MM.1S (cell line): ENCODE data around the gene UNC5A.

Experiments
- DNase-seq: peaks from one replicate; pipeline ENCODE4 v3.0.0-alpha.2; 2015
- H2AFZ ChIP-seq: fragments of 300-600 bp; sonication (generic); 2 replicates; pipeline ENCODE4 v1.6.0; 2016; ENCODE audit warnings: antibody characterized with exemption, low read length
- H3F3A ChIP-seq: fragments of 300-600 bp; sonication (generic); 2 replicates; pipeline ENCODE4 v1.6.1; 2016; ENCODE audit warnings: mild to moderate bottlenecking, antibody characterized with exemption, low read length, moderate library complexity, mixed read lengths; ENCODE audit not compliant: insufficient read depth
- H3K27ac ChIP-seq: fragments of 300-600 bp; sonication (generic); 2 replicates; pipeline ENCODE4 v1.5.1; 2016; ENCODE audit warnings: mild to moderate bottlenecking, low read length
- H3K27me3 ChIP-seq: fragments of 300-600 bp; sonication (generic); replicated peaks from 2 replicates; pipeline ENCODE4 v1.6.0; 2016; ENCODE audit warnings: low read length; ENCODE audit not compliant: insufficient read depth
- H3K36me3 ChIP-seq: fragments of 300-600 bp; sonication (generic); replicated peaks from 2 replicates; pipeline ENCODE4 v1.6.1; 2016; ENCODE audit warnings: mild to moderate bottlenecking, low read length, mixed read lengths; ENCODE audit not compliant: insufficient read depth
- H3K4me1 ChIP-seq: fragments of 300-600 bp; sonication (generic); 2 replicates; pipeline ENCODE4 v1.6.1; 2016; ENCODE audit warnings: low read length, mixed read lengths
- H3K4me2 ChIP-seq: fragments of 300-600 bp; sonication (generic); 2 replicates; pipeline ENCODE4 v1.6.0; 2016; ENCODE audit warnings: low read depth, low read length
- H3K4me3 ChIP-seq: fragments of 300-600 bp; sonication (generic); 2 replicates; pipeline ENCODE4 v1.5.1; 2016; ENCODE audit warnings: low read length, mixed read lengths
- H3K79me2 ChIP-seq: fragments of 300-600 bp; sonication (generic); 2 replicates; pipeline ENCODE4 v1.6.1; 2016; ENCODE audit warnings: mixed run types, low read length, mixed read lengths
- H3K9ac ChIP-seq: fragments of 300-600 bp; sonication (generic); 2 replicates; pipeline ENCODE4 v1.6.1; 2016; ENCODE audit warnings: low read length, mixed read lengths
- H3K9me2 ChIP-seq: fragments of 300-600 bp; sonication (generic); replicated peaks from 2 replicates; pipeline ENCODE4 v1.6.1; 2016; ENCODE audit warnings: mild to moderate bottlenecking, low read length, mixed read lengths; ENCODE audit not compliant: insufficient read depth
- H3K9me3 ChIP-seq: fragments of 300-600 bp; sonication (generic); replicated peaks from 2 replicates; pipeline ENCODE4 v1.6.1; 2016; ENCODE audit warnings: mild to moderate bottlenecking, low read length, mixed read lengths; ENCODE audit not compliant: insufficient read depth
- H4K20me1 ChIP-seq: fragments of 300-600 bp; sonication (generic); 2 replicates; pipeline ENCODE4 v1.6.1; 2016; ENCODE audit warnings: mild to moderate bottlenecking, low read length, moderate library complexity, mixed read lengths; ENCODE audit not compliant: insufficient read depth
- EZH2 ChIP-seq: fragments of 300-600 bp; sonication (generic); optimal IDR thresholded peaks from 2 replicates; pipeline ENCODE3; 2017; ENCODE audit warnings: low read depth, mild to moderate bottlenecking, antibody characterized with exemption, low read length, mixed read lengths
- EZH2phosphoT487 ChIP-seq: fragments of 300-600 bp; sonication (generic); IDR thresholded peaks from 2 replicates; pipeline ENCODE4 v1.6.1; 2018; ENCODE audit warnings: antibody characterized with exemption, low read length
- TF ChIP-seq, protein P1 (sequence below): fragments of 300-600 bp; sonication (generic); IDR thresholded peaks from 2 replicates; pipeline ENCODE4 v1.5.1; 2016; ENCODE audit warnings: antibody characterized with exemption, low read length, mixed read lengths

The UNC5A gene

DNA sequence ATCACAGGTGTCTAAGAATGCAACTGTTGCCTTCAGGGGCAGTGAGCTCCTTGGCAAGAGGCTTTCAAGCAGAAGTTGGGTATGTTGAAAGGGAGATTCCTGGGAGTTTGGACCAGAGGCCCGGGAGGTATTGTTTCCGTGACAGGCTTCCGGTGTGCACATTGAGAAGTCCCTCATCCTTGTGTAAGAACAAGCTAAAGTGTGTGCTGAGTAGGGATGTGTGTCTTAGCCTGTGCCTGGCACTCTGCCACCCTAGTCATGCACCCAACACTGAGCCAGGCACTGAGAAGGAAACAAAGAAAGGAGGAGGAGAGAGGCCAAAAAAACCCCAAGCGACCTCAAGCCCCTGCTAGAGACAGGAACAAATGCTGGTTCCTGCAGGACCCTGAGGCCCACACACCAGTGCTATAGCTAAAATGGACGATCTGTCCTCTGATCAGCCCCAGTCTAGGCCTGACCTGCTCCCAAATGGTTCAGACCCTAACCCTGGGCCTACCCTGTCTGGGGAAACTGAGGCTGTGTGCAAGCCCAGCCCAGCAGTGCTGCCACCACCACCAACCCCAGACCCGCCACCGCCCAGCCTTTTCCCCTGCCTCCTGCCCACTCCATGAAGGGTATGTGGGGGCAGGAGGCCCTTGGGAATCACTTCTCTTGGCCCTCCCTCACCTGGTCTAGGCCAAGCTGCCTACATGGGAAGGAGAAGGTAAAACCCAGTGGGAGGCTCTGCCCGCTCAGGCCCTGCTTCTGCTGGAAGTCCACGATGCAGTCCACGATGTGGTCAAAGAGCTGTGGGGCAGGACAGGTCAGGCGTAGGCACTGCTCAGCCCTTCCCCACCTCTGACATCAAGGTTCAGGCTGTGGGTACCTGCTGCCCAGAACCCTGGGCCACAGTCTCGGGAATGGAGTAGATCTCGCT lies 76.2 kb downstream of the UNC5A start:
- Histone ChIP-seq H3K9me3 (no peaks in the 10 kb centered on the region), H3K9ac (no peak overlapping the region), H3K79me2 (no peaks in the 10 kb centered on the region), H3K4me2 (no peak overlapping the region), H3K36me3 (no peaks in the 10 kb centered on the region), H3K27me3 (peaks cover 58% of the 10 kb centered on the region), H3F3A (no peaks in the 10 kb centered on the region), H3K4me3 (no peak overlapping the region), H2AFZ (no peak overlapping the region), H3K4me1 (no peaks in the 10 kb centered on the region), H4K20me1 (no peaks in the 10 kb centered on the region), H3K9me2 (no peaks in the 10 kb centered on the region), H3K27ac (no peak overlapping the region)
- DNase-seq = no peak
- no peak for TF ChIP-seq EZH2phosphoT487
- TF ChIP-seq, protein P1, sequence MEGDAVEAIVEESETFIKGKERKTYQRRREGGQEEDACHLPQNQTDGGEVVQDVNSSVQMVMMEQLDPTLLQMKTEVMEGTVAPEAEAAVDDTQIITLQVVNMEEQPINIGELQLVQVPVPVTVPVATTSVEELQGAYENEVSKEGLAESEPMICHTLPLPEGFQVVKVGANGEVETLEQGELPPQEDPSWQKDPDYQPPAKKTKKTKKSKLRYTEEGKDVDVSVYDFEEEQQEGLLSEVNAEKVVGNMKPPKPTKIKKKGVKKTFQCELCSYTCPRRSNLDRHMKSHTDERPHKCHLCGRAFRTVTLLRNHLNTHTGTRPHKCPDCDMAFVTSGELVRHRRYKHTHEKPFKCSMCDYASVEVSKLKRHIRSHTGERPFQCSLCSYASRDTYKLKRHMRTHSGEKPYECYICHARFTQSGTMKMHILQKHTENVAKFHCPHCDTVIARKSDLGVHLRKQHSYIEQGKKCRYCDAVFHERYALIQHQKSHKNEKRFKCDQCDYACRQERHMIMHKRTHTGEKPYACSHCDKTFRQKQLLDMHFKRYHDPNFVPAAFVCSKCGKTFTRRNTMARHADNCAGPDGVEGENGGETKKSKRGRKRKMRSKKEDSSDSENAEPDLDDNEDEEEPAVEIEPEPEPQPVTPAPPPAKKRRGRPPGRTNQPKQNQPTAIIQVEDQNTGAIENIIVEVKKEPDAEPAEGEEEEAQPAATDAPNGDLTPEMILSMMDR = no peak
- TF ChIP-seq EZH2 = no peak

DNA sequence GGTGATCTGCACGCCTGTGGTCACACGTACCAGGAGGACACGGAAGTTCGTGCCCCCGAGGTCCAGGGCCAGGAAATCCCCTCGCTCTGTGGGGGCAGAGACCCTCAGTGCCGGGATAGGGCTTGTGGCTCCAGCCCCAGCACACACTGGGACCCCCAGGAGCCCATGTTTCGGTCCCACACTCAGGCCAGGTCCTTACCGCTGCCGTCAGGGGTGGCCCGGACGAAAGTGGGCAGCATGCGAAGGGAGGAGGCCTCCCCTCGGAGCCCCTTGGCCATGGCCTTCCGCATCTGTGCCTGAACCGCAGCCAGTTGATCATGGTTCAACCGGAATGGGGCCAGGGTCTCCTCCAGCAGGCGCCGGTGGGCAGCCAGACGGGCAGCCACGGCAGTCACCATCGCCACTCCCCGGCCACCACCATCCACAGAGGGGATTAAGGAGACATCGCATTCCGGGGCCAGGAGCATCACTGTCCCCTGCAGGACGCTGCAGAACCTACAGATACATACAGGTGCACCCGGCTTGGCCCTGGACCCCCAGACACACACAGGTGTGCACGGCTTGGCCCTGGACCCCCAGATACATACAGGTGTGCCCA lies 77.0 kb downstream of the UNC5A start:
- Histone ChIP-seq H3K27ac (no peak overlapping the region), H3K9me2 (no peaks in the 10 kb centered on the region), H2AFZ (no peak overlapping the region), H4K20me1 (no peaks in the 10 kb centered on the region), H3K79me2 (no peaks in the 10 kb centered on the region), H3K27me3 (peaks cover 56% of the 10 kb centered on the region), H3K36me3 (no peaks in the 10 kb centered on the region), H3K9me3 (no peaks in the 10 kb centered on the region), H3K9ac (no peak overlapping the region), H3K4me3 (no peak overlapping the region), H3K4me2 (no peak overlapping the region), H3K4me1 (no peaks in the 10 kb centered on the region), H3F3A (no peaks in the 10 kb centered on the region)
- no peak for DNase-seq
- TF ChIP-seq, protein P1 = peak; percentile 6; the same call in 1 of the 2 replicates
- TF ChIP-seq EZH2phosphoT487 = no peak

DNA sequence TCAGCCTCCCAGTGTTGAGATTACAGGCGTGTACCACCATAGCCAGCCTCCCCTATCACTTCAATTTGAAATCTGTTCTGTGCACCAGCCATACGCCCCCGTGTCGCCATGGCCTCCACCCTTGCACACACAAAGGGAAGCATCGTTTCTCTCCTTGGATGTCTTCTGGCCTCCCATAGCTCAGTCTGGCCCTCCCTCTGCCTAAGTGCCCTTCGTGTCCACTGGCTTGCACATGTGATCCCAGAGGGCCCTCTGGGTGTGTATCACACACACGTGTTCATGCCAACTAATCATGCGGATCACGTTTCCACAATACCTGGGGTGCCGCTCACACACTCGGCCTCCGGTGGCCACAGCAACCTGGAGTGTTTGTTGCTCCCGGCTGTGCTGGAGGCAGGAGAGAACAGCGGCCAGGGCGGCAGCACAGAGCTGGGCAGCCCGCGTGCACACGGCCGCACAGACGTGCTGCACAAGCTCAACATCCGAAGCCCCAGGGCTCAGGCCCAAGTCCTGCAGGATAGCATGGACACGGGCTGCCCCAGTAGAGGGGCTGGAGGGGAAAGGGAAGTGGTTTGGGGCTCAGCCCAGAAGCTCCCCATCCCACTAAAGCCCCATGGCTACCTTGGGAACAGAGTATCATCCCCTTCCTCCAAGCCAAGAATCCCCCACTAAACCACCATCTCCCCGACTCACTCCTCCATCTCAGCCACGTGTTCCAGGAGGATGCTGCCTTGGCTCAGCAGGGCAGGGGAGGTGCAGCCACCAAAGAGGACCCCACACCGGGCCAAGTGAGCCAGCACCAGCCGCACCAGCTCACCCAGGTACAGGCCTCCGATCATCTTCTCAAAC lies 77.9 kb downstream of the UNC5A start:
- H3F3A ChIP-seq = no peaks in the 10 kb centered on the region
- no peak overlapping the region for H3K27ac ChIP-seq
- H4K20me1 ChIP-seq = no peaks in the 10 kb centered on the region
- no peaks in the 10 kb centered on the region for H3K36me3 ChIP-seq
- H3K9ac ChIP-seq = no peak overlapping the region
- H3K4me2 ChIP-seq = no peak overlapping the region
- no peak for DNase-seq
- TF ChIP-seq EZH2phosphoT487 = no peak
- TF ChIP-seq EZH2 = no peak
- TF ChIP-seq, protein P1 = no peak
- H3K4me3 ChIP-seq = no peak overlapping the region
- no peak overlapping the region for H2AFZ ChIP-seq
- H3K9me2 ChIP-seq = no peaks in the 10 kb centered on the region
- no peaks in the 10 kb centered on the region for H3K4me1 ChIP-seq
- H3K79me2 ChIP-seq = no peaks in the 10 kb centered on the region
- peaks cover 47% of the 10 kb centered on the region for H3K27me3 ChIP-seq
- no peaks in the 10 kb centered on the region for H3K9me3 ChIP-seq
